Islet precursor cell (in vitro differentiated cells): ENCODE results near the gene MTHFD1L.
"Not testable (repeated sequence)": the region's sequence is repeated elsewhere in the genome, so short reads cannot be mapped to it uniquely, and the experiment has no call there.

Experiments
- DNase-seq: peaks from one replicate; pipeline ENCODE4 v3.0.0-alpha.2; 2018

MTHFD1L gene

GRCh38 chr6:151071295-151071694, 205.8 kb downstream of the MTHFD1L start:
- peak; percentile 32 for DNase-seq

GRCh38 chr6:151073146-151073545, 207.6 kb downstream of the MTHFD1L start:
- peak; percentile 24 for DNase-seq

- DNase-seq: no peak
These were observed 208.2 kb downstream of the MTHFD1L start for GRCh38 chr6:151073701-151074100.

GRCh38 chr6:151075005-151075404, 209.5 kb downstream of the MTHFD1L start:
- no peak for DNase-seq

- DNase-seq: no peak
These were observed 210.0 kb downstream of the MTHFD1L start for GRCh38 chr6:151075527-151075926.

GRCh38 chr6:151075930-151076555, 210.5 kb downstream of the MTHFD1L start:
- DNase-seq: no peak

GRCh38 chr6:151078655-151079054, 213.2 kb downstream of the MTHFD1L start:
- no peak for DNase-seq

- DNase-seq: no peak
These were observed 216.2 kb downstream of the MTHFD1L start for GRCh38 chr6:151081656-151082055.

- no peak for DNase-seq
These were observed 216.6 kb downstream of the MTHFD1L start for GRCh38 chr6:151082079-151082478.

- no peak for DNase-seq
These were observed 218.8 kb downstream of the MTHFD1L start for GRCh38 chr6:151084275-151084674.

GRCh38 chr6:151087055-151087454, 221.6 kb downstream of the MTHFD1L start:
- not testable (repeated sequence) for DNase-seq

- DNase-seq: peak; percentile 68
These were observed 222.5 kb downstream of the MTHFD1L start for GRCh38 chr6:151087861-151088598.

- no peak for DNase-seq
These were observed 223.1 kb downstream of the MTHFD1L start for GRCh38 chr6:151088599-151088935.

GRCh38 chr6:151088963-151089362, 223.5 kb downstream of the MTHFD1L start:
- DNase-seq: peak; percentile 26

GRCh38 chr6:151089978-151090377, 224.5 kb downstream of the MTHFD1L start:
- DNase-seq: peak; percentile 41

- DNase-seq: peak; percentile 19
These were observed 226.1 kb downstream of the MTHFD1L start for GRCh38 chr6:151091571-151091970.

GRCh38 chr6:151092591-151092990, 227.1 kb downstream of the MTHFD1L start:
- no peak for DNase-seq

- no peak for DNase-seq
These were observed 228.2 kb downstream of the MTHFD1L start for GRCh38 chr6:151093706-151094105.

GRCh38 chr6:151095538-151096254, 230.2 kb downstream of the MTHFD1L start:
- DNase-seq: peak; percentile 35

GRCh38 chr6:151096255-151096612, 230.7 kb downstream of the MTHFD1L start:
- DNase-seq: peak; percentile 31

- no peak for DNase-seq
These were observed 231.4 kb downstream of the MTHFD1L start for GRCh38 chr6:151096691-151097606.

GRCh38 chr6:151098166-151098565, 232.7 kb downstream of the MTHFD1L start:
- peak; percentile 7 for DNase-seq

GRCh38 chr6:151100326-151100725, 234.8 kb downstream of the MTHFD1L start:
- no peak for DNase-seq
